Right lung (tissue), 5 donors: ENCODE measurements around the gene MAFG. TPM values are rescaled to one million over a fixed set of nuclear protein-coding genes. Genes with fewer than 3 reads are reported as not detected.
A peak's percentile ranks its signal among the peaks of the same experiment; 100 is the strongest.

ENCODE experiments used
- DNase-seq, 2 donors: peaks; one replicate each; pipeline ENCODE4 v3.0.0-alpha.2; 2013
- polyA plus RNA-seq, 5 donors: library from polyadenylated mRNA; unstranded; fragments of 120-200 nt; gene quantifications; one replicate each; pipeline versions ENCODE4 v1.2.1 to v1.2.3, GENCODE V29; 2013; ENCODE audit warnings: inconsistent platforms in 1 of 5, low replicate concordance in 1 of 5; ENCODE audit not compliant: insufficient read length in 5 of 5, insufficient read depth in 1 of 5

The MAFG gene
- polyA plus RNA-seq, 5 donors, result 7.1 to 13.4 (median 9.7) TPM

DNA sequence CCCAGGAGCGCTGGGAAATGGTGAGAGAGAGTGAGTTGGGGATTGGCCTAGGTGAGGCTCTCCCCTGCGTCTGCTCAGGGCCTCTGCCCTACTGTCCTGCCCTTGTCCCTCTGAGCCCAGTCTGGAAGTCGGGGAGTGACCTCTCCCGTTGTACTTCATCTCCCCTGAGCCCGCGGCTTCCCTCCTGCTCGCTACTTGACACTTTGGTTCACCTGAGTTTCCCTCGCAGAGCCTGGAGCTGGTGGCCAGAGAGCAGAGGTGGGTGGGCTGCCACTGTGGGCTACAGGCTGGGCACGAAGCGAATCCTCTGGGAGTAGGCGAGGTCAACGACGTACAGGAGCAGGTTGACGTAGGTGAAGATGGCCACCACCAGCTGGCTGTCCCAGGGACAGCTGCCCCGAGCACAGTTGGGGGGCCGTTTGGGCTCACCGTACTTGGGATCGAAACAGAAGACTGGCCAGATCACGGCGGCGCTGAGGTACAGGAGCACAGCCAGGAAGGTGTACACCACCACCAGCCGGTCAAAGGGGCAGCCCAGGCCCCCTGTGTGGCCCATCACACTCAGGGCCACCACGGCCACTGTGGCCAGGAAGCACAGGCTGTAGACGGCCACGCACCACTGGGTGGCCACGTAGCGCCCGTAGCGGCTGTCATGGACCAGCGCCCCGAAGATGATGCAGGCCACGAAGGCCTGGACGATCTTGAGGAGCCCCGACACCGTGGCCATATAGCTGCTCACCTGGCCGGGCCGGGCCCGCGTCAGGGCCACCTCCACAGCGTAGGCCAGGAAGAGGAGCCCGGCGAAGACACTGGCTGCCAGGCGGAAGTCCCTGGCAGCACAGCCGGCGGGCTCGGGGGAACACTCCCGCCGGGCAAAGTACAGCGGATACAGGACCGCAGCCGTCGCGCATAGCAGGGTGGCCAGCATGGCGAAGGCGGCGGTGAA, 13.3 kb upstream of the MAFG start:
- no peak for DNase-seq

DNA sequence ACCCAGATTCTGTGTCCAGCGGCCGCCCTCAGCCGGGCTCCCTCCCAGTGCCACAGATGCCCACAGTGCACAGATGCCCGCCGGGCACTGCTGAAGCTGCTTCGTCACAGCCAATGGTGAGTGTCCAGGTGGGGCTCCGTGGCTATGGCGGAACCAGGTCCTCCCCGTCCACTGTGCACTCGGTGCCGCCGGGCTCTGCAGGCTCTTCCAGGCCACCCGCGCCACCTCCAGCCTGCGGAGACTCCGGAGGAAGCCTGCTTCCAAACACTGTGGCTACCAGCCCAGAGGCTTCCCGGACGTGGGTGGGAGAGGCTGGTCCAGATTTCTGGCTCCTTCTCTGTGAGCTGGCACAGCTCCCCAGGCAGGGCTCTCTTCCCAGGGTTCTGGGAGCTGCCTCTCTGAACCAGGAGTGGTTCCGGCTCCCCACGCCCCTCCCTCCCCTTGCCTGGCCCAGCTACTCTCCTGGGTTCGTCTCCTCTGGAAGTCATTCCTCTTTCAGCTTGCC, 12.4 kb upstream of the MAFG start:
- DNase-seq, result no peak

DNA sequence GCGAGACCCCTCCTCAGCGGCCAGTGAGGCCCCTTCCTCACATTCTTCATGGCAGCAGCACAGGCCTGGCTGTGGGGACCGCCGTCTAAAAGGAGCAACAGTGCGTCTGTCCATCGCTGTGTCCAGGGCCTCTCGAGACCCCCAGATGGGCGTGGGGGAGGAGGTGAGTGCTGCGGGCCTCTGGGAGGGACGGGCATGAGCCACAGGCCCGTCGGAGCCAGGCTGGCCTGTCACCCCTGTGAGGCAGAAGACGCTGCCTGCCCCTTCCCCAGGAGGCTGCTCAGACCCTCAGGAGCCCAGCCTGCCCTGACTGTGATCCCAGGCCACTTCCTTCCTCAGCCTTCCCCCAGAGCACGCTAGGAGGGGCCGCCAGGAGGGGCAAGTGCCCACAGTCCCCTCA, 11.7 kb upstream of the MAFG start:
- no peak for DNase-seq

- DNase-seq, result no peak
These were observed 8.2 kb upstream of the MAFG start for GRCh38 chr17:81935709-81936084.

- no peak for DNase-seq
These were observed 7.5 kb upstream of the MAFG start for GRCh38 chr17:81934850-81935708.

- DNase-seq, result no peak
These were observed 6.7 kb upstream of the MAFG start for GRCh38 chr17:81934098-81934757.

DNA sequence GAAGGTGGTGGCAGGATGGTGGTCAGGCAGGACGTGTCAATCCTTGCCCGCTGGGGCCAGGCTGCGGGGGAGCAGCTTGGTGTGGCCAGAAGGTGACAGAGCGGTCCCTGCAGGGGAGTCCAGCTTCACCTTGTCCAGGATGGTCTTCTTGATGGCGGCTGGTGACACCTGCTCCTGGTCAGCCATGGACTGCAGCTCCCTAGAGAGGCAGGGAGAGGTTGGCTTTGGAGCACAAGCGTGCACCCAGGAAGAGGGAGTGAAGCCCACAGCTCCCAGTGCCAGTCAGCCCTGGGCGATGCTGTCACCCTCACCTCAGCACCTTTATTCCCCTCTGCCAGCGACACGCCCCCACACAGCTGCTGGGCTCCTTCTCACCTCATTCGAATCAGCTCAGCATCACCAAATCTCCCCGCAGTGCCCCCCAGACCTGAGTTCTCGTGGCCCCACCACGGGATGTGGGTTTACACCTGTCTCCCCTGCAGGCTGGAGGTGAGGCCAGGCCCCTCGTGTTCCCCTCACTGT, 5.7 kb upstream of the MAFG start:
- no peak for DNase-seq

GRCh38 chr17:81932333-81932983, 4.9 kb upstream of the MAFG start:
- DNase-seq, result no peak

- DNase-seq, result no peak
These were observed 4.2 kb upstream of the MAFG start for GRCh38 chr17:81931557-81932332.

- no peak for DNase-seq
These were observed 3.6 kb upstream of the MAFG start for GRCh38 chr17:81931189-81931556.

GRCh38 chr17:81930142-81931125, 2.9 kb upstream of the MAFG start:
- DNase-seq, result no peak

DNA sequence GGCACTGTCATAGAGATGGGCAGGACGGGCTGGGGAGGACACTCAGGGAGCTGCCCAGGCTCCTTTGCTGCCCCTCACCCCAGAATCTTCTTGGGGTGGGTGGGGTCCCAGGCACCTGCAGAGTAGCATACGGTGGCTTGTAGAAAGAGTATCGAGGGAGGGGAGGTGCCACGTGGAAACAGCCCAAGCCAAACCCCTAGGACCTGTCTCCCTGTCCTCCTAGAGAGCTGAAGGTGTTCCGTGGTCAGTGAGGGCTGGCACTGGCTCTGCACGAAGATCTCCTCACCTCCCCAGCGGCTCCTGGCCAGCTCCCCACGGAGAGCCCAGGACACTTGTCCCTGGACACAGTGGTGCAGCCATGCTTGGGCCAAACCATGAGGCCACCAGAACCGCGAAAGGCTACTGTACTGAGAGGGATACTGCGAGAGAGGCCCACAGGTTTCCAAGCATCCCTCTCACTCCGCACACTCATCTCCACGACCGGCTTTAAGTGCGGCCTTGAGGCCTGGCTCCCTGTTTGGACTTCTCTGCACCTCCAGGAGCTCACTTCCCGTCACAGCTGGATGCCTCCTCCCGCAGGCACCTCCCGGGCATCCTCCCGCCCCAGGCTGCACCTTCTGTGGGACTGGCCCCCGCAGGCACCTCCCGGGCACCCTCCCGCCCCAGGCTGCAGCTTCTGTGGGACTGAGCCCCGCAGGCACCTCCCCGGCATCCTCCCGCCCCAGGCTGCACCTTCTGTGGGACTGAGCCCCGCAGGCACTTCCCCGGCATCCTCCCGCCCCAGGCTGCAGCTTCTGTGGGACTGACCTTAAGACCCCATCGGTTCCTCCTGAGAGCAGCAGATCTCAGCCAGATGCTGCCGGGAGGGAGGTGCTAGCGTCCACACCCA, 2.0 kb upstream of the MAFG start:
- no peak for DNase-seq

GRCh38 chr17:81928544-81929252, 1.2 kb upstream of the MAFG start:
- DNase-seq, result no peak

- no peak for DNase-seq
These were observed 333 bp downstream of the MAFG start for GRCh38 chr17:81927152-81927652.

DNA sequence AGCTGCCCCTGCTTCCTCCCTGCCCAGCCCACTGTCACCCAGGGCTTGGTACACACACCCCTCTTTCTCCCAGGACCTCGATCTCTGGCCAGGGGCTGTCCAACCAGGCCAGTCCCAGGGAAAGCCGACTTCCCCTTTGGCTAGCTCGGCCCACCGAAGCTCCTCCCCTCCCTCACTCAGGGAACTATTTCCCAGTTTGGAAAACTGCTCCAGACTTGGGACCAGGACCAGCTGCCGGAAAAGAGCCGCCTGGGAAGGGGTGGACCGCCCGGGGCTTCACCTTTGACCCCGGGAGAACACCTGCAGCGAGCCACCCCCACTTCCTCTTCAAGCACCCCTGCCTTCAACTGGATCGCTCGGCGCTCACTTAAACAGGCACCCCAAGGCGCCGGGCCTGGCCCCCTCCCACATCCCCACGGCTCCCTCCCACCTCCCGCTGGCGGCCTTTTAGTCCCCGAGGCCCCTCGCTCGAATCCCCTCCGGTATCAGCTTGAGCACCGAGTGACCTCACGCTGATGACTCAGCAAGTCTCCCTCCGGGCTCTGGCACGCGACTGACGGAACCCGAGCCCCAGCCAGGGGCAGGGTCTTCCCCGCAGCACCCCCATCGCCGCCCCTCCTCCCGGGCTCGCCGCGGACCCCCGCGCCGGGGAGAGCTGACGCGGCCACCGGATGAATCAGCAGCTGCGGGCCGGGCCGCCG, 934 bp downstream of the MAFG start:
- peak; percentile 40 to 57 for DNase-seq

GRCh38 chr17:81925860-81926450, 1.6 kb downstream of the MAFG start:
- no peak for DNase-seq
